D721Med (cell line): Measurements from ENCODE around the gene GLCCI1.
A peak's percentile ranks its signal among the peaks of the same experiment; 100 is the strongest.

Source experiments
- DNase-seq: peaks from one replicate; pipeline ENCODE4 v3.0.0; 2011; ENCODE audit warnings: low spot score; ENCODE audit not compliant: insufficient read length
- FAIRE-seq: peaks from 2 replicates; lab custom pipeline; 2011; peaks lifted over from hg19 to GRCh38; lab: Jason Lieb, UNC
- TF ChIP-seq, protein P1 (sequence below): IDR thresholded peaks from 2 replicates; pipeline ENCODE4 v1.5.1; 2012; ENCODE audit warnings: mild to moderate bottlenecking, control low read depth; ENCODE audit not compliant: insufficient read depth; ENCODE audit errors: missing control alignments

The GLCCI1 gene

DNA sequence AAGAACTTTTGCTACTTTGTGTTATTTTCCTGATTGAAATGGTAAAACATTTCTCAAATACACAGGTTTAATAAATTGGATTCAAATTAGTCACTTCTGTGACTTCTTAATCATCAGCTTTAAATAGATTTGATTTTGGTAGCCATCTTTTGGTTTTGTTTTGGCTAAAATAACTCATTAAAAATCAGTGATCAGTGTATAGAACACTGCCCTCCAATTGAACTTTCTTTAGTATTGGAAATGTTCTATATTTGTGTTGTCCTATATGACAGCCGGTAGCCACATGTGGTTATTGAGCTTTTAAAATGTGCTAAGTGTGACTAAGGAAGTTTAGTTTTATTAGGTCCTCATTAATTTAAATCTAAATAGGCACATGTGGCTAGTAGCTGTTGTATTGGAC lies 50.4 kb downstream of the GLCCI1 start:
- TF ChIP-seq, protein P1, sequence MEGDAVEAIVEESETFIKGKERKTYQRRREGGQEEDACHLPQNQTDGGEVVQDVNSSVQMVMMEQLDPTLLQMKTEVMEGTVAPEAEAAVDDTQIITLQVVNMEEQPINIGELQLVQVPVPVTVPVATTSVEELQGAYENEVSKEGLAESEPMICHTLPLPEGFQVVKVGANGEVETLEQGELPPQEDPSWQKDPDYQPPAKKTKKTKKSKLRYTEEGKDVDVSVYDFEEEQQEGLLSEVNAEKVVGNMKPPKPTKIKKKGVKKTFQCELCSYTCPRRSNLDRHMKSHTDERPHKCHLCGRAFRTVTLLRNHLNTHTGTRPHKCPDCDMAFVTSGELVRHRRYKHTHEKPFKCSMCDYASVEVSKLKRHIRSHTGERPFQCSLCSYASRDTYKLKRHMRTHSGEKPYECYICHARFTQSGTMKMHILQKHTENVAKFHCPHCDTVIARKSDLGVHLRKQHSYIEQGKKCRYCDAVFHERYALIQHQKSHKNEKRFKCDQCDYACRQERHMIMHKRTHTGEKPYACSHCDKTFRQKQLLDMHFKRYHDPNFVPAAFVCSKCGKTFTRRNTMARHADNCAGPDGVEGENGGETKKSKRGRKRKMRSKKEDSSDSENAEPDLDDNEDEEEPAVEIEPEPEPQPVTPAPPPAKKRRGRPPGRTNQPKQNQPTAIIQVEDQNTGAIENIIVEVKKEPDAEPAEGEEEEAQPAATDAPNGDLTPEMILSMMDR, result no peak
- FAIRE-seq (no peak), DNase-seq (no peak)

DNA sequence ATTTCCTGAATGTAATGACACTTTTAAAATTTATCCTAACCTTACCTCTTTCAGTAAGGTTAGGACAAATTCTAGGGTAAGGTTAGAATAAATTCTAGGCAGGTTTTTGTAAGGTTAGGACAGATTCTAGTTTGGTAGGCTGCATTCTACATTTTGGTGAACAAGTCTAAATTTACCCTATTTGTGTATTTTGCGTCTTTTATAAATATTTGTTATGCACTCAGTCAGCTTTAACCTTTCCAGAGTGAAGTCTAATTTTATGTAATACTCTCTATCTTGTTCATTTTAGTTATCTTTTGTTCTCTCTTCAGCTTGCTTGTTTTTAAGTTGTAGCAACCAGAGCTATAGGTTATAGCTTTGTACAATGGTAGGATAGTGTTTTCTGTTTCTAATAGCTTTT lies 54.0 kb downstream of the GLCCI1 start:
- no peak for DNase-seq
- FAIRE-seq, result no peak
- TF ChIP-seq, protein P1, result no peak

DNA sequence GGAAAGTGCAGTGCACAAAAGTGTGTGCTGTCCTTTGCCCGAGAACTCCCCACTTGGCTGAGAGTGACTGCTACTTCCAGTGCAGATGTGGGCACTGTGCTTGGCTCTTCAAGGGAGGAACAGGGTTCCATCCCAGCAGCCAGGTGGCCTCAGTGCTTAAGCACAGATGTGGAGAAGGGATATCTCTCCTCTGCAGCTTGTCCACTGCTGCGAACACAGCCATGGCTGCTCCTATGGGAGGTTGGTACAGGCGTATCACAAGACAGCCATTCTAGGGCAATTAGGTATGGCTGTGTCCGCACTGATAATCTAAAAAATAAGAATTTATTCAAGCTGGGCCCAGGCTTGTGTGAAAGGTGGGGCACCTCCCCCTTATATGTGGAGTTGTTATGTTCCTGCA lies 66.6 kb downstream of the GLCCI1 start:
- DNase-seq (no peak), FAIRE-seq (no peak)
- TF ChIP-seq, protein P1, result no peak

DNA sequence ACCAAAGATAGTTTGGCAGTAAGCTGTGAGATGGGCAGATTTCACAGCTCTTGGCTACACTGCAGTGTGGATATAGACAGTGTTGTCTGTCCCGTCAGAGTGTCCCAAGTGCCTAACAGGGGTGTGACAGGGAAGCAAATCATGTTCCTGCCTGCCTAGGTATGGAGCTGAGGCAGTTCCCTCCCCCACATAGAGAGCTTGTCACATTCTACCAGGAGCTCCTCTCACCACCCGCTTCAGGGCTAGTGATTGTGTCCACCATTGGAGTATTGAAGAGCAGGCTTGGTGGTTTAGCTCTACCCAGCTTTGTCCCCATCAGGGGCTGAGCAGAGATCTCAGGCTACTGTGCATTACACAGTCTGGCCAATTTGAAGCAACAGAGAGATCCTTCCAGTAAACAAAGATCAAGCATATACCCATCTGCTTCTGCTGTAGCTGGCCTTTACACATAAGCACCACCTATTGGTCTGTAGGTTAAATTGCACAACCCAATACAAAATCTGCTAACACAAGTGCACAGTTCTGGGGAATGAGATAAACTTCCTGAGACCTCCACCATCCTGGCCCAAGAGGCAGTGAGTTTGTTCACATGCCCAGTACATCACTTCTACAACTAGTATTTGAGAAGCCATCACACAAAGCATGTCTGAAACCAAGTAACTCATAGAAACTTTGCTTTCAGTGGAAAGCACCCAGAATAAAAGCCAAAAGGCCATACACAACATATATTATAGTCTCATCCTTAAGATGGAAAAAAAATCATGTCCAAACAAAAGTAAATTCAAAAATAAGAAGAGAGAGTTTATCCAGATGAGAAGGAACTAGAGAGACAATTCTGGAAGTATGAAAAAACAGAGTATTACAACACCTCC lies 67.3 kb downstream of the GLCCI1 start:
- TF ChIP-seq, protein P1, result peak; percentile 33
- DNase-seq (no peak), FAIRE-seq (peak; percentile 87)

DNA sequence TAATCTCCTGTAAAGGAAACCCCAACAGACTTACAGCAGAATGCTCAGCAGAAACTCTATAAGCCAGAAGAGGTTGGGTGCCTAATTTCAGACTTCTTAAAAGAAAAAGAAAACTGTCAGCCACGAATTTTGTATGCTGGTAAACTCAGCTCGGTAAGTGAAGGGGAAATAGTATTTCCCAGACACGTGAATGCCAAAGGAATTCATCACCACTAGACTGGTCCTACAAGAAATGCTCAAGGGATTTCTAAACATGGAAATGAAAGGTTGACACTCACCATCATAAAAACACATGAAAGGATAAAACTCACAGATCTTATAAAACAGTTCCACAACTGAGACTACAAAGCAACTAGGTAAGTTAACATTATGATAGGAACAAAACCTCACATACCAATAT lies 68.6 kb downstream of the GLCCI1 start:
- FAIRE-seq (no peak), DNase-seq (no peak)
- TF ChIP-seq, protein P1, result no peak

DNA sequence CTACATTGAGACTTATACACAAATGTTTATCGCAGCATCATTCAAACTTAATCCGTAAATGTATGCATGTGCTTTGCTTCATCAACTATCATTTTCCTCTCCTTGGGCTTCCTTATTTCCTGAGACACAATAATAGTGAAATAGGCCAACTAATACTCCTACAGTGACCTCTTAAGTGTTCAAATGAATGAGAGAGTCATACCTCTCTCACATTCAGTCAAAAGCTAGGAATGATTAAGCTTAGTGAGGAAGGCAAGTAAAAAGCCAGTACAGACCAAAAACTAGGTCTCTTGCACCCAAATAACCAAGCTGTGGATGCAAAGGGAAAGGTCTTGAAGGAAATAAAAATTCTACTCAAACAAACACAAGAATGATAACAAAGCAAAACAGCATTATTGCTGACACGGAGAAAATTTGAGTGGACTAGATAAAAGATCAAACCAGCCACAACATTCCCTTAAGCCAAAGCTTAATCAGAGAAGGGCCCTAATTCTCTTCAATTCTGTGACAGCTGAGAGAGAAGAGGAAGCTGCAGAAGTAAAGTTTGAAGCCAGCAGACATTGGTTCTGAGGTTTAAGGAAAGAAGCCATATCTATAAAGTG lies 72.3 kb downstream of the GLCCI1 start:
- no peak for DNase-seq
- no peak for FAIRE-seq
- TF ChIP-seq, protein P1, result no peak
